Progenitor cell of endocrine pancreas (in vitro differentiated cells): ENCODE measurements around the gene INHA. TPM values are rescaled to one million over a fixed set of nuclear protein-coding genes. Genes with fewer than 3 reads are reported as not detected.
A peak's percentile ranks its signal among the peaks of the same experiment; 100 is the strongest.

Source experiments
- DNase-seq: peaks from one replicate; pipeline ENCODE4 v3.0.0; 2021; ENCODE audit warnings: low spot score; ENCODE audit not compliant: unreplicated experiment
- H3K27ac Mint-ChIP-seq: 2 replicates; pipeline ENCODE4 v1.8.0; 2021; ENCODE audit warnings: mild to moderate bottlenecking, moderate library complexity, mixed read lengths
- H3K27me3 Mint-ChIP-seq: 2 replicates; pipeline ENCODE4 v1.8.0; 2021; ENCODE audit warnings: mixed read lengths
- H3K36me3 Mint-ChIP-seq: 2 replicates; pipeline ENCODE4 v1.8.0; 2022; ENCODE audit warnings: mixed read lengths; ENCODE audit not compliant: insufficient read depth
- H3K4me1 Mint-ChIP-seq: 2 replicates; pipeline ENCODE4 v1.8.0; 2021; ENCODE audit warnings: low read depth, mixed read lengths
- H3K4me3 Mint-ChIP-seq: 2 replicates; pipeline ENCODE4 v1.8.0; 2021; ENCODE audit warnings: low read depth, mild to moderate bottlenecking, moderate library complexity, mixed read lengths
- H3K9me3 Mint-ChIP-seq: 2 replicates; pipeline ENCODE4 v1.8.0; 2021; ENCODE audit warnings: low read depth, mixed read lengths
- total RNA-seq: library from RNA; stranded (reverse); gene quantifications from 2 replicates; pipeline ENCODE4 v1.2.1, GENCODE V29; 2021
- TF ChIP-seq, protein P1 (sequence below): fragments of 200-600 bp; sonication (generic); IDR thresholded peaks from one replicate; pipeline ENCODE4 v1.5.0; 2021; ENCODE audit warnings: antibody characterized with exemption, mild to moderate bottlenecking; ENCODE audit not compliant: unreplicated experiment

Gene INHA
- total RNA-seq, 1 donor from 2014 or later: 1.7 TPM

DNA sequence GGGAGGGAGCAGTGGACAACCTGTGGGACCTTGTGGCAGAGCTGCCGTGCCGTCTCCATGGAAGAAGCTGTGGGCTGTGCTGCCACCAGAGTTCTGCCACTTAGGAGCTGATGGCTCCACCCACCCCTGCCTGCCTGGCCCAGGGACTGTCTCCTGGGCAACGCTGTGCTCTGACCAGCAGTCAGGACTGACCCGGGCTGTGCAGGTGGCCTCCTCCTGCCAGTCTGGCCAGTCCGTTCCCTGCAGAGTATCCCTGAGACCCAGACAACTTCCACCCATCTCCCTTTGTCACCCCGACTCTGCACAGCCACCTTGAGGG lies 45.1 kb upstream of the INHA start:
- H3K36me3 Mint-ChIP-seq: no peaks in the 10 kb centered on the region
- TF ChIP-seq, protein P1, sequence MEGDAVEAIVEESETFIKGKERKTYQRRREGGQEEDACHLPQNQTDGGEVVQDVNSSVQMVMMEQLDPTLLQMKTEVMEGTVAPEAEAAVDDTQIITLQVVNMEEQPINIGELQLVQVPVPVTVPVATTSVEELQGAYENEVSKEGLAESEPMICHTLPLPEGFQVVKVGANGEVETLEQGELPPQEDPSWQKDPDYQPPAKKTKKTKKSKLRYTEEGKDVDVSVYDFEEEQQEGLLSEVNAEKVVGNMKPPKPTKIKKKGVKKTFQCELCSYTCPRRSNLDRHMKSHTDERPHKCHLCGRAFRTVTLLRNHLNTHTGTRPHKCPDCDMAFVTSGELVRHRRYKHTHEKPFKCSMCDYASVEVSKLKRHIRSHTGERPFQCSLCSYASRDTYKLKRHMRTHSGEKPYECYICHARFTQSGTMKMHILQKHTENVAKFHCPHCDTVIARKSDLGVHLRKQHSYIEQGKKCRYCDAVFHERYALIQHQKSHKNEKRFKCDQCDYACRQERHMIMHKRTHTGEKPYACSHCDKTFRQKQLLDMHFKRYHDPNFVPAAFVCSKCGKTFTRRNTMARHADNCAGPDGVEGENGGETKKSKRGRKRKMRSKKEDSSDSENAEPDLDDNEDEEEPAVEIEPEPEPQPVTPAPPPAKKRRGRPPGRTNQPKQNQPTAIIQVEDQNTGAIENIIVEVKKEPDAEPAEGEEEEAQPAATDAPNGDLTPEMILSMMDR: no peak
- peaks cover 25% of the 10 kb centered on the region for H3K4me1 Mint-ChIP-seq
- DNase-seq: no peak
- H3K27me3 Mint-ChIP-seq: peaks cover 69% of the 10 kb centered on the region
- H3K27ac Mint-ChIP-seq: no peak overlapping the region
- no peak overlapping the region for H3K4me3 Mint-ChIP-seq
- H3K9me3 Mint-ChIP-seq: no peaks in the 10 kb centered on the region

DNA sequence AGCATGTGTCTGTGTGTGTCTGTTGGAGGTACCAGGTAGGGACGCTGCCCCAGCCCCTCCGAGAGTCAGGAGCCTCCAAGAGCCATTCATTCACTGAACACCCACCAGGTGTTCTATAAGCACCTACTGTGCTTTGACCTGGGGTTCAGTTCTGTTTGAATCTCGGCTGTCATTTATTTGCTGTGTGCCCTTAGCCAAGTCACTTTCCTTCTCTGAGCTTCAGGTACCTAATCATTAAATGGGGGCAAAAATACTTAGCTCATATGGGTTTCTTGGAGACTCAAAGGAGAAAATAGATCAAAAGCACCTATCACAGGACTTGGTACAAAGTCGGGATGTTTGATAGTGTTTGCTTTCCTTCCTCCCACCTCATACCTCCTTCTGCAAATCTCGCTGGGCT lies 44.6 kb upstream of the INHA start:
- no peaks in the 10 kb centered on the region for H3K36me3 Mint-ChIP-seq
- H3K27me3 Mint-ChIP-seq: peaks cover 68% of the 10 kb centered on the region
- TF ChIP-seq, protein P1: no peak
- H3K27ac Mint-ChIP-seq: no peak overlapping the region
- no peaks in the 10 kb centered on the region for H3K9me3 Mint-ChIP-seq
- H3K4me1 Mint-ChIP-seq: peaks cover 23% of the 10 kb centered on the region
- DNase-seq: no peak
- no peak overlapping the region for H3K4me3 Mint-ChIP-seq

DNA sequence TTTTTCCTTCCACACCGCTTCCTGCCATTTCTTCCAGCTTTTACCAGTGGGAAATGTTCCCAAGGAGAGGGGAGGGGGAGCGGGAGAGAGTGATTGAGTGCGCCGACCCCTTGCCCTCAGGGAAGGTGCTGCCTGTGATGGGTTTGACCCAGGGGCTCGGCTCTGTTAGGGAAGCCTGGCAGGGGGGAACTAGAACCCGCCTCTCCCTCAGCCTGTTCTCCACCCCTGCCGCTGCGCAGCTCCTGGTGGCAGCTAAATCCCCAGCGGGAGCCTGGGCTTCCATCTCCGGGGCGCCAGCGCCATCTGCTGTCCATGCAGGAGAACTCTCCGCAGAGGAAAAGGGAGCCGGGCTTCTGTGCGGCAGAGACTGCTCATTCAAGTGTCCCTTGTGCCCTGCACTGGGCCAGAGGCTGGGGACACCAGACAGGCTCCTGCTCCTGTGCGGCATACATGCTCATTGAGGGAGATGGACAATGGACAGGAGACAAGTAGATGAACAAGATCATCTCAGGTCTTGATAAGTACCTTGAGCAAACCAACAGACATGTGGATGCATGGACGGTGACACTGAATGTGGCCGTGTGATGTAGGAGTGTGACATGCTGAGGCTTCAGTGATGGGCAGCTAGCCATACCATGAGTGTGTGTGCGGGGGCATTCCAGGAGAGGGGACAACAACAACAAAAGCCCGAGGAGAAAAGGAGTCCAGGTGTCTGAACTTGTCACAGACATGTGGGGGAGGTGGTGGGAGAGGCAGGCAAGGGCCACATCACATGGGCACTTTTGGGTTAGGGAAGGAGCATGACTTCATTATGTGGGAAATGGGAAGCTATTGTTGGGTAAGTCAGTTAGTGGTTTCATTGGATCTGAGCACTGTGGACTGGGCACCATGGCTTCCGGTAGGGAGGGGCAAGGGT lies 41.8 kb upstream of the INHA start:
- H3K36me3 Mint-ChIP-seq: no peaks in the 10 kb centered on the region
- no peak overlapping the region for H3K4me3 Mint-ChIP-seq
- H3K9me3 Mint-ChIP-seq: no peaks in the 10 kb centered on the region
- TF ChIP-seq, protein P1: peak; percentile 95
- H3K27ac Mint-ChIP-seq: no peak overlapping the region
- peaks cover 20% of the 10 kb centered on the region for H3K4me1 Mint-ChIP-seq
- DNase-seq: peak; percentile 88
- peaks cover 67% of the 10 kb centered on the region for H3K27me3 Mint-ChIP-seq

DNA sequence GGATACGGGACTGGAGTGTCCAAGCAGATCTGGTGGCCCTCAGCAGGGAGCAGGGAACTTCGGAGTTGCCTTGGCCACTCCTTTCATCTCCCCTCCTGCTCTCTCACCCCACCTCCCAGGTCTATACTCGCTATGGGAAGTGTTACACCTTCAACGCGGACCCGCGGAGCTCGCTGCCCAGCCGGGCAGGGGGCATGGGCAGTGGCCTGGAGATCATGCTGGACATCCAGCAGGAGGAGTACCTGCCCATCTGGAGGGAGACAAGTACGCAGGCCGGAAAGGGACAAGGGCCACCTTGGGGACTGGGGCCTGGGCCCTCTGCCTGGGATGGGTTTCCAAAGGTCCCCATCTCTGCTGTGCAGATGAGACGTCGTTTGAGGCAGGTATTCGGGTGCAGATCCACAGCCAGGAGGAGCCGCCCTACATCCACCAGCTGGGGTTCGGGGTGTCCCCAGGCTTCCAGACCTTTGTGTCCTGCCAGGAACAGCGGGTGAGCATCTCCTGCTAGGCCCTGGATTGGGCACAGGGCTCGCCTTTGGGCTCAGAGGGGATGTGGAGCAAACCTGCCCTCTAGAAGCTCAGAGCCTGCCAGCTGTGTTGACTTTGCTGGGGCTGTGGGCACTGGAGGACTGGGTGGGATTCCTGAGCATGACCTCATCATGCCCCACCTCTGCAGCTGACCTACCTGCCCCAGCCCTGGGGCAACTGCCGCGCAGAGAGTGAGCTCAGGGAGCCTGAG lies 40.3 kb upstream of the INHA start:
- no peaks in the 10 kb centered on the region for H3K9me3 Mint-ChIP-seq
- no peak overlapping the region for H3K27ac Mint-ChIP-seq
- H3K36me3 Mint-ChIP-seq: no peaks in the 10 kb centered on the region
- TF ChIP-seq, protein P1: no peak
- H3K4me3 Mint-ChIP-seq: no peak overlapping the region
- DNase-seq: no peak
- peaks cover 58% of the 10 kb centered on the region for H3K27me3 Mint-ChIP-seq
- peaks cover 6% of the 10 kb centered on the region for H3K4me1 Mint-ChIP-seq

DNA sequence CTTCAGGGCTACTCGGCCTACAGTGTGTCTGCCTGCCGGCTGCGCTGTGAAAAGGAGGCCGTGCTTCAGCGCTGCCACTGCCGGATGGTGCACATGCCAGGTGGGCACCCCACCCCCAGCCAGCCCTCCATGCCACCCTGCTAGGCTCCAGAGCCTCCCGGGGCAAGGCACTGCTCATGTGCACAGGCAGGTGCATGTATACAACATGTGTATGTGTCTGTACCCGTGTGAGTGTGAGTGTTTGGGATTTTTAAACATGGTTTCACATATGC lies 39.8 kb upstream of the INHA start:
- no peak overlapping the region for H3K4me3 Mint-ChIP-seq
- no peak for DNase-seq
- no peaks in the 10 kb centered on the region for H3K36me3 Mint-ChIP-seq
- H3K9me3 Mint-ChIP-seq: no peaks in the 10 kb centered on the region
- peaks cover under 1% of the 10 kb centered on the region for H3K4me1 Mint-ChIP-seq
- H3K27ac Mint-ChIP-seq: no peak overlapping the region
- peaks cover 53% of the 10 kb centered on the region for H3K27me3 Mint-ChIP-seq
- TF ChIP-seq, protein P1: no peak
